Activated CD4-positive, alpha-beta memory T cell treated with anti-CD3 and anti-CD28 coated beads, Interleukin-2, amount 10 ng/mL, durations not matched to agents 7 days and 5 days (primary cell): ENCODE measurements around the gene GRM5. TPM values are rescaled to one million over a fixed set of nuclear protein-coding genes. Genes with fewer than 3 reads are reported as not detected.

Experiments
- CTCF ChIA-PET: fragments of 350-600 bp; sonication (Branson Sonifier 250); formaldehyde crosslinking; loops from one replicate; lab custom pipeline; 2021; ENCODE audit warnings: antibody characterized with exemption, inconsistent platforms; lab: Charles Lee
- POLR2A ChIA-PET: fragments of 350-600 bp; sonication (Branson Sonifier 250); formaldehyde crosslinking; loops from one replicate; lab custom pipeline; 2021; ENCODE audit warnings: antibody characterized with exemption; lab: Charles Lee
- DNase-seq: peaks from one replicate; pipeline ENCODE4 v3.0.0-alpha.2; 2020
- H3K27ac Mint-ChIP-seq: one replicate; pipeline ENCODE4 v1.8.0; 2021; ENCODE audit warnings: mild to moderate bottlenecking, mixed read lengths
- H3K27me3 Mint-ChIP-seq: one replicate; pipeline ENCODE4 v1.8.0; 2021; ENCODE audit warnings: mixed read lengths
- H3K36me3 Mint-ChIP-seq: one replicate; pipeline ENCODE4 v1.8.0; 2021; ENCODE audit warnings: low read depth, mixed read lengths
- H3K4me1 Mint-ChIP-seq: one replicate; pipeline ENCODE4 v1.8.0; 2021; ENCODE audit warnings: mixed read lengths
- H3K4me3 Mint-ChIP-seq: one replicate; pipeline ENCODE4 v1.8.0; 2021; ENCODE audit warnings: mild to moderate bottlenecking, mixed read lengths
- H3K9me3 Mint-ChIP-seq: one replicate; pipeline ENCODE4 v1.8.0; 2021; ENCODE audit warnings: mixed read lengths
- total RNA-seq, 2 experiments: library from RNA; stranded (reverse); gene quantifications; one replicate each; pipeline ENCODE4 v1.2.3, GENCODE V29; 2021

Gene GRM5
- total RNA-seq, 2 experiments from 2014 or later: not detected

GRCh38 chr11:88529426-88529825 lies 536.4 kb downstream of the GRM5 start:
- H3K27ac Mint-ChIP-seq: no peak overlapping the region
- peaks cover 17% of the 10 kb centered on the region for H3K27me3 Mint-ChIP-seq
- H3K9me3 Mint-ChIP-seq: peaks cover under 1% of the 10 kb centered on the region
- peaks cover 3% of the 10 kb centered on the region for H3K36me3 Mint-ChIP-seq
- ChIA-PET POLR2A (no interaction called here), CTCF (interaction anchor here (1.1 to 1.2 kb wide), 2 partner anchors 15 to 24 kb away, joined by 3 read pairs; no protein-coding TSS in a partner anchor)
- no peak overlapping the region for H3K4me3 Mint-ChIP-seq
- peaks cover under 1% of the 10 kb centered on the region for H3K4me1 Mint-ChIP-seq
- DNase-seq: no peak

DNA sequence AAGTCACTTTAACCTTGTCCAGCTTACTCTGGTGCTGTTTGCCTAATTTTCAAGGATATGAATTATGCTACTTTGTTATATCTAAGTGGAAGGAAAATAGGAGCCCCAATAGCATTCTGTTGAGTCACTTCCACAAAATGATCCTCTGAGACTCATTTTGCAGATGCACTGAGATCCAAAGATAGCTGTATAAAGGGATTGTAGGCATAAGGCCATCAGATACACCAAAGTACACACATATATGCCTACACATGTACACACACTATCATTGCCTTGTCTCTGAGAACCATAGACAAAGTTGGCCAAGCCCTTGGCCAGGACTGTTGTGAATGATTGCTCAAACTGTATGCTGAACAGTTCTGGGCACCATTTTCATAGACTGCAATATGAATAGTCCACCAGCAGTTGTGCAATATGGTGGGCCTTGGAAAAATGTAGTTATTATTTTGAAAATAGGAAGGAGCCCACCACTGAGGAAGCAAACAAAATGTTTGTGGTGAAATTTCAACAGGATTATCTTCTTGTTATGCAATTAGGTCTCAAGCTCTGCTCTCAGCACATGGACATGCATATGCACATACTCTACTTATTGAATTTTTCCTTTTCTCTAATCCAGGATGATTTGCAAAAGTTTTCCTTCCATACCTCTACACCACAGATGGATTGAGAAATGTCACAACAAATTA lies 542.3 kb downstream of the GRM5 start:
- no peaks in the 10 kb centered on the region for H3K36me3 Mint-ChIP-seq
- no peak overlapping the region for H3K27ac Mint-ChIP-seq
- H3K4me1 Mint-ChIP-seq: no peaks in the 10 kb centered on the region
- H3K4me3 Mint-ChIP-seq: no peak overlapping the region
- no peaks in the 10 kb centered on the region for H3K9me3 Mint-ChIP-seq
- no peak for DNase-seq
- H3K27me3 Mint-ChIP-seq: peaks cover 3% of the 10 kb centered on the region
- ChIA-PET CTCF (no interaction called here), POLR2A (no interaction called here)

DNA sequence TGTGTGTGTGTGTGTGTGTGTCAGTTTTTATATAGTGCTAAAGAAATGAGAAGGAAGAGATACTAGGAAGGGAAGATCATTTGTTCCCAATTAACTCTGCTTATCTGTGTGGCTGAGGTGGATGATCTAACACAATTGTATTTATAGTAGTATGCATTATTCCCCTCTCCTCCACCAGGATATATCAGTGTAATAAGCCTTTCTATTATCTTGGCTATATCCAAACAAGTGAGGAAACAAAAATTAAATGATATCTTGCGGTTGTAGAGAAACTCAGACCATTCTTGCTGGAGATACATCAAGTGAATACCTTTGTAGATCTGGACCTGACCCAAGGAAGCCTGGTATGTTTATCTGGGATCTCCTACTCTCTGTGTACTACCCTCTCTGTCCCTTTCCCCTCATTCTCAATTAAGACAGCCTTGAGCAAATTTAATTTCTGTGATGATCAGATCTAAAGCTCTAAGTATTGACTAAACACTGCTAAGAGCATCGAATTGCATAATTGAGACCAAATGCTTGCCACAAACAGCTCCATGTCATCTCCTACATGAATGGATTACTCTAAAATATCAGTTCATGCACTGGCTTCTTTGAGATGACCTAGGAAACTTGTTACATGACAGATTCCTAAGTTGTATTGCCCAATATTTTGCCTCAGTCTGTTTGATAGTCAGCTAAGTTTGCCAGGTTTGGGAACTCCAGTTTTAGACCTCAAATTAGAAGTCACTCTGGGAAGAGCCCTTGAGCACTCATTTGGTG lies 543.0 kb downstream of the GRM5 start:
- ChIA-PET POLR2A (no interaction called here), CTCF (no interaction called here)
- Mint-ChIP-seq H3K4me1 (no peaks in the 10 kb centered on the region), H3K36me3 (no peaks in the 10 kb centered on the region), H3K27ac (no peak overlapping the region), H3K27me3 (peaks cover 3% of the 10 kb centered on the region), H3K4me3 (no peak overlapping the region), H3K9me3 (no peaks in the 10 kb centered on the region)
- no peak for DNase-seq

DNA sequence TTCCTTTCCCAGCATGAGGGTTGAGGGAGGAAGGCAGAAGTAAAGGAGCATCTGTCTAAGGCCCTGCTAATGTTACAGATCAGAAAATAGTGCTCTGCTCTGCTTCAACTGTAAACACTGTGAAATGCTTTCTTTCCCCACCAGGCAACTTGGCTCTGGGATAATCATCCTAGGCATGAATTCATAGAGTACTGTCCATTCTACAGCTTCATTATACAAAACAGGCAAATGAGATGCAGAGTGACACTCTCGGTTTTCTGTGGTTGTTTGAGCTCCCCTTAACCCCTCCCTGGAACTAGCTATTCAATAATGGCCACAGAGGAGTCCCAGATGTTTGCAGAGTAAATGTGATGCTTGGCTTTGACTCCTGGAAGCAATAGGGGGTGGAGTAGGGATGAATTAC lies 544.0 kb downstream of the GRM5 start:
- CTCF ChIA-PET: interaction anchor here (0.5 kb wide), 1 partner anchor 73 kb away, joined by 3 read pairs; no protein-coding TSS in a partner anchor
- POLR2A ChIA-PET: no interaction called here
- Mint-ChIP-seq H3K4me3 (no peak overlapping the region), H3K36me3 (no peaks in the 10 kb centered on the region), H3K27ac (no peak overlapping the region), H3K27me3 (peaks cover 5% of the 10 kb centered on the region), H3K9me3 (no peaks in the 10 kb centered on the region), H3K4me1 (no peaks in the 10 kb centered on the region)
- DNase-seq: no peak

- H3K4me1 Mint-ChIP-seq: no peaks in the 10 kb centered on the region
- H3K4me3 Mint-ChIP-seq: no peak overlapping the region
- CTCF ChIA-PET: no interaction called here
- POLR2A ChIA-PET: no interaction called here
- H3K27me3 Mint-ChIP-seq: peaks cover 5% of the 10 kb centered on the region
- H3K36me3 Mint-ChIP-seq: no peaks in the 10 kb centered on the region
- no peak for DNase-seq
- no peaks in the 10 kb centered on the region for H3K9me3 Mint-ChIP-seq
- no peak overlapping the region for H3K27ac Mint-ChIP-seq
These were observed 544.4 kb downstream of the GRM5 start for GRCh38 chr11:88521399-88521798.

DNA sequence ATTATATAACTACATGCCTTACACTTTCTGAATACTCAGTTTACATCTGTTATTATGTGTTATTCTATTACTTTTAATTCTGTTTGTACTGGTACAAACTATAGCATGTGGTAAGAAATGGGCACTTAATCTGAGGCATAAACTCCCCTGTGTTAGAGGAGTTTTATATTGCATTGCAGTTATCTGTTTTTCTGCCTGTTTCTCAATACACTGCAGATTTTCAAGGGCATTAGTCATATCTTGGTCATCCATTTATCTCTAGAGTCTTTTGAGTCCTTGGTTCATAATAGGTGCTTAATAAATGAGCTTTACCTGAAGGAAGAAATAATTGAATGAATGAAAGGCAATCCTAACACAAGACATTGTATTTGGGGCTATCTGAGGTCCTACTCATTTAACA lies 545.4 kb downstream of the GRM5 start:
- Mint-ChIP-seq H3K4me3 (no peak overlapping the region), H3K36me3 (no peaks in the 10 kb centered on the region), H3K4me1 (no peaks in the 10 kb centered on the region), H3K27ac (no peak overlapping the region), H3K9me3 (no peaks in the 10 kb centered on the region), H3K27me3 (peaks cover 7% of the 10 kb centered on the region)
- no peak for DNase-seq
- CTCF ChIA-PET: no interaction called here
- POLR2A ChIA-PET: no interaction called here

DNA sequence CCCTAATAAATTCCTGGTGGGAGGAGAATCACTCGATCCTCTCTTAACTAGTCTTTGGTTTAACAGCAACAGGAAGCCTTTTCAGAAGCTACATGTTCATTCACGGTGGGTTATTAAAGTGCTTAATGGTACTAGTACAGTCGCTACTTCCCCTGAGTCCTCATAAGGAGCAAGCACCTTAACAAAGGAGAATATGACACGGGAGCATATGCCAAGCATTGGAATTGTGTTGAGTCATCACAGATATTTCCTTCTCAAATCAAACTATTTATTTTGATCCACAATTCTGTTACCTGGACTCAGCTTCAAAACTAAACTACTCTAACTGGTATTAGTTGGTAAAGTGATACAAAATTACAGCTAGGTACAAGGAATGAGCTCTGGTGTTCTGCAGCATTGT lies 550.8 kb downstream of the GRM5 start:
- H3K27ac Mint-ChIP-seq: no peak overlapping the region
- H3K27me3 Mint-ChIP-seq: peaks cover 50% of the 10 kb centered on the region
- no peaks in the 10 kb centered on the region for H3K9me3 Mint-ChIP-seq
- no peaks in the 10 kb centered on the region for H3K36me3 Mint-ChIP-seq
- H3K4me3 Mint-ChIP-seq: no peak overlapping the region
- ChIA-PET POLR2A (no interaction called here), CTCF (interaction anchor here (1.4 kb wide), 1 partner anchor 30 kb away, joined by 3 read pairs; no protein-coding TSS in a partner anchor)
- no peaks in the 10 kb centered on the region for H3K4me1 Mint-ChIP-seq
- no peak for DNase-seq

GRCh38 chr11:88511006-88511405 lies 554.8 kb downstream of the GRM5 start:
- Mint-ChIP-seq H3K27ac (no peak overlapping the region), H3K27me3 (peaks cover 75% of the 10 kb centered on the region), H3K4me1 (peaks cover 12% of the 10 kb centered on the region), H3K36me3 (peaks cover 6% of the 10 kb centered on the region), H3K9me3 (no peaks in the 10 kb centered on the region), H3K4me3 (no peak overlapping the region)
- POLR2A ChIA-PET: no interaction called here
- no peak for DNase-seq
- CTCF ChIA-PET: interaction anchor here (1.0 kb wide), 1 partner anchor 156 kb away, joined by 3 read pairs; no protein-coding TSS in a partner anchor

- H3K36me3 Mint-ChIP-seq: peaks cover 6% of the 10 kb centered on the region
- no peak overlapping the region for H3K27ac Mint-ChIP-seq
- H3K27me3 Mint-ChIP-seq: peaks cover 74% of the 10 kb centered on the region
- H3K9me3 Mint-ChIP-seq: no peaks in the 10 kb centered on the region
- H3K4me1 Mint-ChIP-seq: peaks cover 12% of the 10 kb centered on the region
- peak; percentile 29 for DNase-seq
- POLR2A ChIA-PET: interaction anchor here (1.3 kb wide), 1 partner anchor 171 kb away, joined by 4 read pairs; the partner anchor contains the start of gene CTSC
- CTCF ChIA-PET: interaction anchor here (2.8 kb wide), 1 partner anchor 24 kb away, joined by 8 read pairs; no protein-coding TSS in a partner anchor
- peak overlapping the region; percentile 69 for H3K4me3 Mint-ChIP-seq
These were observed 556.8 kb downstream of the GRM5 start for GRCh38 chr11:88508759-88509581.

- CTCF ChIA-PET: interaction anchor here (2.8 kb wide), 1 partner anchor 23 kb away, joined by 8 read pairs; no protein-coding TSS in a partner anchor
- H3K27ac Mint-ChIP-seq: no peak overlapping the region
- peaks cover 6% of the 10 kb centered on the region for H3K36me3 Mint-ChIP-seq
- POLR2A ChIA-PET: interaction anchor here (1.3 kb wide), 1 partner anchor 171 kb away, joined by 4 read pairs; the partner anchor contains the start of gene CTSC
- H3K9me3 Mint-ChIP-seq: no peaks in the 10 kb centered on the region
- peak overlapping the region; percentile 58 for H3K4me3 Mint-ChIP-seq
- peaks cover 70% of the 10 kb centered on the region for H3K27me3 Mint-ChIP-seq
- peaks cover 12% of the 10 kb centered on the region for H3K4me1 Mint-ChIP-seq
- no peak for DNase-seq
These were observed 557.4 kb downstream of the GRM5 start for GRCh38 chr11:88508418-88508758.

DNA sequence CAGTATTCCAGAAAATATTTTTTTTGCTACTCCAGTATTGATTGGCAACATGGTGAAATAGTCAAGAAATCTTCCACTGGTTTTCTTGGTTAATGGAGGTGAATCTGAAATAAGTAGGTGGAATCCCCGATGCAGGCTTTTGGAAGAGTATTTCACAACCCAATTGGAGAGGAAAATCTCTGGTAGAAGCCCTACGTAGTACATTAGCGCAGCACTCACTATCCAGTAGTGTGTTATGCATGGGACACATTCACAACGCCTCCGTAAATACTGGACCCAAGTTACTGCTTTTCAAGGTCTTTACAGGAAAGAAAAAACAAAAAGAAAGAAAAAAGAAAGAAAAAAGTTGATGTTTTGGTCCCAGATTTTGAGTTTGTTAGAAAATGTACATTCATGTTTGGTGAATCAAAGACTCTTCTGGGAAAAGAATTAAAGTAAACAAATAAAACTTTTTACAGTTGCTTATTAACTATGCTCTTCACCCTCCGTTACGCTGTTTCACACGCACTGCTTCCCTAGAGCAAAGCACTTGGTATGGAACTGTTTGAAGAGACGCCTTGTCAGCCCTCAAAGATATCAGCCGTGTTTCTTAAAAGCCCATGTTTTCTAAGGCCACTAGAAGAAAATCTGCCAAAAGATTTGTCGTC lies 557.9 kb downstream of the GRM5 start:
- no peaks in the 10 kb centered on the region for H3K9me3 Mint-ChIP-seq
- peaks cover 12% of the 10 kb centered on the region for H3K4me1 Mint-ChIP-seq
- H3K36me3 Mint-ChIP-seq: peaks cover 6% of the 10 kb centered on the region
- ChIA-PET POLR2A (interaction anchor here (1.3 kb wide), 1 partner anchor 170 kb away, joined by 4 read pairs; the partner anchor contains the start of gene CTSC), CTCF (interaction anchor here (1.5 to 2.8 kb wide), 2 partner anchors 23 to 171 kb away, joined by 3 to 8 read pairs; no protein-coding TSS in a partner anchor)
- H3K27me3 Mint-ChIP-seq: peaks cover 70% of the 10 kb centered on the region
- H3K27ac Mint-ChIP-seq: no peak overlapping the region
- no peak for DNase-seq
- H3K4me3 Mint-ChIP-seq: no peak overlapping the region

- no peaks in the 10 kb centered on the region for H3K9me3 Mint-ChIP-seq
- CTCF ChIA-PET: interaction anchor here (1.6 kb wide), 1 partner anchor 17 kb away, joined by 4 read pairs; no protein-coding TSS in a partner anchor
- POLR2A ChIA-PET: interaction anchor here (0.6 kb wide), 1 partner anchor 217 kb away, joined by 3 read pairs; no protein-coding TSS in a partner anchor
- DNase-seq: no peak
- no peaks in the 10 kb centered on the region for H3K4me1 Mint-ChIP-seq
- no peak overlapping the region for H3K27ac Mint-ChIP-seq
- H3K27me3 Mint-ChIP-seq: peaks cover 28% of the 10 kb centered on the region
- no peak overlapping the region for H3K4me3 Mint-ChIP-seq
- no peaks in the 10 kb centered on the region for H3K36me3 Mint-ChIP-seq
These were observed 564.2 kb downstream of the GRM5 start for GRCh38 chr11:88501541-88501940.
